ENCODE results near the gene ACBD7.
A peak's percentile ranks its signal among the peaks of the same experiment; 100 is the strongest.

The ACBD7 gene

GRCh38 chr10:15088428-15089261, at the start of gene ACBD7:
ACBD7 (minus strand) TSS chr10:15088776; CDS start chr10:15088728, 48 bp downstream.
- DNase-seq = peak; percentile 64 to 89

- no peak for DNase-seq
Observed at GRCh38 chr10:15137636-15138035, 49.1 kb upstream of the ACBD7 start.

GRCh38 chr10:15137036-15137359, 48.4 kb upstream of the ACBD7 start:
- DNase-seq = no peak

- no peak for DNase-seq
Observed at GRCh38 chr10:15136129-15137035, 47.8 kb upstream of the ACBD7 start.

- no peak for DNase-seq
Observed at GRCh38 chr10:15131330-15131729, 42.8 kb upstream of the ACBD7 start.

- DNase-seq = no peak
Observed at GRCh38 chr10:15124908-15125307, 36.3 kb upstream of the ACBD7 start.

- no peak for DNase-seq
Observed at GRCh38 chr10:15124190-15124589, 35.6 kb upstream of the ACBD7 start.

GRCh38 chr10:15123749-15124184, 35.2 kb upstream of the ACBD7 start:
- DNase-seq = no peak

GRCh38 chr10:15122477-15123030, 34.0 kb upstream of the ACBD7 start:
- DNase-seq = no peak

- no peak for DNase-seq
Observed at GRCh38 chr10:15121707-15122106, 33.1 kb upstream of the ACBD7 start.

- DNase-seq = no peak
Observed at GRCh38 chr10:15120523-15120922, 31.9 kb upstream of the ACBD7 start.

- no peak for DNase-seq
Observed at GRCh38 chr10:15118615-15119014, 30.0 kb upstream of the ACBD7 start.

- DNase-seq = no peak
Observed at GRCh38 chr10:15116225-15116624, 27.6 kb upstream of the ACBD7 start.

- DNase-seq = no peak
Observed at GRCh38 chr10:15113766-15114165, 25.2 kb upstream of the ACBD7 start.

GRCh38 chr10:15112657-15113056, 24.1 kb upstream of the ACBD7 start:
- no peak for DNase-seq

- DNase-seq = peak; percentile 2 to 66
Observed at GRCh38 chr10:15106352-15107013, 17.9 kb upstream of the ACBD7 start.

GRCh38 chr10:15103513-15103912, 14.9 kb upstream of the ACBD7 start:
- DNase-seq = no peak

- DNase-seq = no peak
Observed at GRCh38 chr10:15099886-15100285, 11.3 kb upstream of the ACBD7 start.

GRCh38 chr10:15097011-15097812, 8.6 kb upstream of the ACBD7 start, which contains the start of gene RPP38:
RPP38 (plus strand) TSS chr10:15097355; CDS start chr10:15103315, 5,960 bp downstream.
- peak; percentile 81 to 91 for DNase-seq

GRCh38 chr10:15096661-15097010, 8.1 kb upstream of the ACBD7 start:
- DNase-seq = no peak

- DNase-seq = no peak
Observed at GRCh38 chr10:15092855-15093408, 4.4 kb upstream of the ACBD7 start.

- DNase-seq = no peak
Observed at GRCh38 chr10:15091418-15091817, 2.8 kb upstream of the ACBD7 start.
